ENCODE measurements around the gene GPR82.
"Not testable (repeated sequence)": the region's sequence is repeated elsewhere in the genome, so short reads cannot be mapped to it uniquely, and the experiment has no call there.

GPR82 gene

GRCh38 chrX:41719610-41720009, 4.4 kb upstream of the GPR82 start:
- not testable (repeated sequence) for DNase-seq

- DNase-seq: no peak
Measured at GRCh38 chrX:41720125-41720779, 3.7 kb upstream of the GPR82 start.

GRCh38 chrX:41721590-41721989, 2.4 kb upstream of the GPR82 start:
- no peak for DNase-seq

- DNase-seq: no peak
Measured at GRCh38 chrX:41722214-41722613, 1.8 kb upstream of the GPR82 start.

GRCh38 chrX:41722816-41723618, 964 bp upstream of the GPR82 start:
- no peak for DNase-seq

GRCh38 chrX:41728125-41728524, 4.1 kb downstream of the GPR82 start:
- DNase-seq: no peak

GRCh38 chrX:41730081-41730480, 6.1 kb downstream of the GPR82 start:
- DNase-seq: no peak

- DNase-seq: no peak
Measured at GRCh38 chrX:41732260-41732659, 8.3 kb downstream of the GPR82 start.

GRCh38 chrX:41733939-41734338, 10.0 kb downstream of the GPR82 start:
- no peak for DNase-seq

GRCh38 chrX:41734530-41734929, 10.5 kb downstream of the GPR82 start:
- DNase-seq: no peak

GRCh38 chrX:41737065-41737464, 13.1 kb downstream of the GPR82 start:
- DNase-seq: no peak

- no peak for DNase-seq
Measured at GRCh38 chrX:41739871-41740270, 15.9 kb downstream of the GPR82 start.

GRCh38 chrX:41750716-41751115, 26.7 kb downstream of the GPR82 start:
- DNase-seq: no peak

GRCh38 chrX:41758401-41758800, 34.4 kb downstream of the GPR82 start:
- no peak for DNase-seq

GRCh38 chrX:41759817-41760216, 35.8 kb downstream of the GPR82 start:
- DNase-seq: no peak

- DNase-seq: no peak
Measured at GRCh38 chrX:41761169-41761568, 37.2 kb downstream of the GPR82 start.

GRCh38 chrX:41761702-41762101, 37.7 kb downstream of the GPR82 start:
- no peak for DNase-seq

- DNase-seq: peak; percentile 26
Measured at GRCh38 chrX:41779030-41779564, 55.1 kb downstream of the GPR82 start.

Measured in NCI-H2171 (cell line).